ENCODE data around the gene ST8SIA6. TPM values are rescaled to one million over a fixed set of nuclear protein-coding genes. Genes with fewer than 3 reads are reported as not detected.

Gene ST8SIA6
- total RNA-seq, 2 experiments from 2014 or later: not detected

- ChIA-PET POLR2A (interaction anchor here (0.5 to 1.1 kb wide), 2 partner anchors 19 to 160 kb away, joined by 3 to 5 read pairs; no protein-coding TSS in a partner anchor), CTCF (ENCODE audit: unreplicated experiment) (no interaction called here)
- H3K27ac ChIP-seq (ENCODE audit: low read depth, low read length, poor library complexity, severe bottlenecking): no peak overlapping the region
- H3K4me2 ChIP-seq (ENCODE audit: low read length): no peak overlapping the region
- H3K9me3 ChIP-seq (ENCODE audit: low read length): no peaks in the 10 kb centered on the region
- H3K4me3 ChIP-seq (ENCODE audit: low read depth, low read length, poor library complexity, severe bottlenecking): no peak overlapping the region
- no peaks in the 10 kb centered on the region for H4K20me1 ChIP-seq (ENCODE audit: insufficient read depth, low read length)
- no peak for DNase-seq (ENCODE audit: low spot score)
- H3K79me2 ChIP-seq (ENCODE audit: insufficient read depth, low read depth, low read length): no peaks in the 10 kb centered on the region
- H3K36me3 ChIP-seq (ENCODE audit: insufficient read depth, low read length): no peaks in the 10 kb centered on the region
- H3K9me2 ChIP-seq (ENCODE audit: insufficient read depth, low read length): no peaks in the 10 kb centered on the region
- TF ChIP-seq CTCF (conservative IDR thresholded peaks at IDR 0.05; ENCODE audit: low read length) (no peak), EZH2phosphoT487 (IDR thresholded peaks at IDR 0.05; ENCODE audit: borderline replicate concordance, low read depth, low read length) (no peak)
- no peaks in the 10 kb centered on the region for H3K4me1 ChIP-seq (ENCODE audit: insufficient read depth, low read length, poor library complexity, severe bottlenecking)
- no TSS peak for BruUV-seq (replicated peaks)
- no peak overlapping the region for H2AFZ ChIP-seq (ENCODE audit: low read length)
- intact Hi-C loops (cut with micrococcal nuclease; ENCODE audit: unreplicated experiment): no loop called here
Measured at GRCh38 chr10:17473228-17473950, 19.0 kb upstream of the ST8SIA6 start.

GRCh38 chr10:17472481-17473227 lies 18.3 kb upstream of the ST8SIA6 start:
- no peaks in the 10 kb centered on the region for H3K9me2 ChIP-seq (ENCODE audit: insufficient read depth, low read length)
- ChIA-PET POLR2A (interaction anchor here (0.6 to 1.1 kb wide), 2 partner anchors 19 to 42 kb away, joined by 5 to 6 read pairs; no protein-coding TSS in a partner anchor), CTCF (ENCODE audit: unreplicated experiment) (no interaction called here)
- no peak overlapping the region for H3K27ac ChIP-seq (ENCODE audit: low read depth, low read length, poor library complexity, severe bottlenecking)
- H4K20me1 ChIP-seq (ENCODE audit: insufficient read depth, low read length): no peaks in the 10 kb centered on the region
- no peaks in the 10 kb centered on the region for H3K9me3 ChIP-seq (ENCODE audit: low read length)
- intact Hi-C loops (cut with micrococcal nuclease; ENCODE audit: unreplicated experiment): no loop called here
- no peak for DNase-seq (ENCODE audit: low spot score)
- H3K4me3 ChIP-seq (ENCODE audit: low read depth, low read length, poor library complexity, severe bottlenecking): no peak overlapping the region
- no peaks in the 10 kb centered on the region for H3K79me2 ChIP-seq (ENCODE audit: insufficient read depth, low read depth, low read length)
- H3K4me1 ChIP-seq (ENCODE audit: insufficient read depth, low read length, poor library complexity, severe bottlenecking): no peaks in the 10 kb centered on the region
- no peaks in the 10 kb centered on the region for H3K36me3 ChIP-seq (ENCODE audit: insufficient read depth, low read length)
- H3K4me2 ChIP-seq (ENCODE audit: low read length): no peak overlapping the region
- no peak overlapping the region for H2AFZ ChIP-seq (ENCODE audit: low read length)
- BruUV-seq (replicated peaks): no TSS peak
- TF ChIP-seq CTCF (conservative IDR thresholded peaks at IDR 0.05; ENCODE audit: low read length) (no peak), EZH2phosphoT487 (IDR thresholded peaks at IDR 0.05; ENCODE audit: borderline replicate concordance, low read depth, low read length) (no peak)

GRCh38 chr10:17470246-17470645 lies 15.9 kb upstream of the ST8SIA6 start:
- TF ChIP-seq CTCF (conservative IDR thresholded peaks at IDR 0.05; ENCODE audit: low read length) (no peak), EZH2phosphoT487 (IDR thresholded peaks at IDR 0.05; ENCODE audit: borderline replicate concordance, low read depth, low read length) (no peak)
- no peak overlapping the region for H3K4me2 ChIP-seq (ENCODE audit: low read length)
- H3K4me1 ChIP-seq (ENCODE audit: insufficient read depth, low read length, poor library complexity, severe bottlenecking): no peaks in the 10 kb centered on the region
- H3K79me2 ChIP-seq (ENCODE audit: insufficient read depth, low read depth, low read length): no peaks in the 10 kb centered on the region
- ChIA-PET CTCF (ENCODE audit: unreplicated experiment) (no interaction called here), POLR2A (interaction anchor here (0.7 kb wide), 1 partner anchor 83 kb away, joined by 5 read pairs; no protein-coding TSS in a partner anchor)
- no TSS peak for BruUV-seq (replicated peaks)
- no peak overlapping the region for H2AFZ ChIP-seq (ENCODE audit: low read length)
- no peak for DNase-seq (ENCODE audit: low spot score)
- H3K9me2 ChIP-seq (ENCODE audit: insufficient read depth, low read length): no peaks in the 10 kb centered on the region
- no peak overlapping the region for H3K27ac ChIP-seq (ENCODE audit: low read depth, low read length, poor library complexity, severe bottlenecking)
- intact Hi-C loops (cut with micrococcal nuclease; ENCODE audit: unreplicated experiment): no loop called here
- no peaks in the 10 kb centered on the region for H3K9me3 ChIP-seq (ENCODE audit: low read length)
- H3K36me3 ChIP-seq (ENCODE audit: insufficient read depth, low read length): no peaks in the 10 kb centered on the region
- H4K20me1 ChIP-seq (ENCODE audit: insufficient read depth, low read length): no peaks in the 10 kb centered on the region
- H3K4me3 ChIP-seq (ENCODE audit: low read depth, low read length, poor library complexity, severe bottlenecking): no peak overlapping the region
